Loucy (cell line): ENCODE data around the gene CHST6.
"Not testable (repeated sequence)": the region's sequence is repeated elsewhere in the genome, so short reads cannot be mapped to it uniquely, and the experiment has no call there.

Experiments
- H2AFZ ChIP-seq: fragments of 200-600 bp; sonication (generic); 2 replicates; pipeline ENCODE4 v1.6.0; 2016; ENCODE audit warnings: antibody characterized with exemption, mild to moderate bottlenecking, low read length, moderate library complexity
- H3F3A ChIP-seq: fragments of 200-600 bp; 2 replicates; pipeline ENCODE4 v1.6.0; 2016; ENCODE audit warnings: antibody characterized with exemption, low read depth, mild to moderate bottlenecking
- H3K27me3 ChIP-seq: fragments of 200-600 bp; sonication (generic); 2 replicates; pipeline ENCODE4 v1.6.1; 2014; ENCODE audit warnings: low read length, mild to moderate bottlenecking; ENCODE audit not compliant: insufficient read depth, poor library complexity, severe bottlenecking
- H3K36me3 ChIP-seq: fragments of 200-600 bp; sonication (generic); 2 replicates; pipeline ENCODE4 v1.6.1; 2016; ENCODE audit warnings: low read length; ENCODE audit not compliant: insufficient read depth
- H3K4me1 ChIP-seq: fragments of 200-600 bp; sonication (generic); 2 replicates; pipeline ENCODE4 v1.5.1; 2014; ENCODE audit warnings: low read length, mild to moderate bottlenecking; ENCODE audit not compliant: insufficient read depth, poor library complexity, severe bottlenecking
- H3K4me2 ChIP-seq: fragments of 200-600 bp; sonication (generic); 2 replicates; pipeline ENCODE4 v1.6.0; 2014; ENCODE audit warnings: antibody characterized with exemption, low read length, low read depth, mild to moderate bottlenecking; ENCODE audit not compliant: poor library complexity, severe bottlenecking
- H3K4me3 ChIP-seq: fragments of 200-600 bp; sonication (generic); 2 replicates; pipeline ENCODE4 v1.5.1; 2014; ENCODE audit warnings: low read length, mild to moderate bottlenecking, mixed read lengths; ENCODE audit not compliant: poor library complexity, severe bottlenecking
- H3K79me2 ChIP-seq: fragments of 200-600 bp; sonication (generic); 2 replicates; pipeline ENCODE4 v1.6.1; 2014; ENCODE audit warnings: low read length; ENCODE audit not compliant: insufficient read depth
- H3K9ac ChIP-seq: fragments of 200-600 bp; sonication (generic); 2 replicates; pipeline ENCODE4 v1.6.0; 2014; ENCODE audit warnings: mild to moderate bottlenecking, low read depth, low read length, moderate library complexity; ENCODE audit not compliant: poor library complexity, severe bottlenecking
- H3K9me2 ChIP-seq: fragments of 200-600 bp; sonication (generic); replicated peaks from 2 replicates; pipeline ENCODE4 v1.6.1; 2016; ENCODE audit warnings: low read depth, low read length, mixed read lengths
- H3K9me3 ChIP-seq: fragments of 200-600 bp; sonication (generic); 2 replicates; pipeline ENCODE4 v1.6.1; 2014; ENCODE audit warnings: mild to moderate bottlenecking, antibody characterized with exemption, low read length, low read depth; ENCODE audit not compliant: insufficient read depth
- H4K20me1 ChIP-seq: fragments of 200-600 bp; sonication (generic); 2 replicates; pipeline ENCODE4 v1.6.0; 2014; ENCODE audit warnings: antibody characterized with exemption, low read length, mild to moderate bottlenecking; ENCODE audit not compliant: insufficient read depth, poor library complexity, severe bottlenecking
- EZH2phosphoT487 ChIP-seq: fragments of 200-600 bp; IDR thresholded peaks from 2 replicates; pipeline ENCODE4 v1.6.1; 2018; ENCODE audit warnings: antibody characterized with exemption, mild to moderate bottlenecking, moderate library complexity, borderline replicate concordance
- TF ChIP-seq, protein P1 (sequence below): fragments of 200-600 bp; sonication (generic); conservative IDR thresholded peaks from 2 replicates; pipeline ENCODE4 v1.5.1; 2014; ENCODE audit warnings: mild to moderate bottlenecking, antibody characterized with exemption, low read length

Gene CHST6

GRCh38 chr16:75429621-75430403 lies 65.4 kb downstream of the CHST6 start:
- Histone ChIP-seq H3K79me2 (peaks cover 24% of the 10 kb centered on the region), H3K9ac (no peak overlapping the region), H4K20me1 (peaks cover 6% of the 10 kb centered on the region), H3K9me3 (no peaks in the 10 kb centered on the region), H3K27me3 (no peaks in the 10 kb centered on the region), H2AFZ (no peak overlapping the region), H3K4me2 (peak overlapping the region; percentile 99), H3K9me2 (no peaks in the 10 kb centered on the region), H3K4me3 (no peak overlapping the region), H3F3A (no peaks in the 10 kb centered on the region), H3K4me1 (peaks cover 12% of the 10 kb centered on the region), H3K36me3 (no peaks in the 10 kb centered on the region)
- TF ChIP-seq EZH2phosphoT487 = no peak
- TF ChIP-seq, protein P1, sequence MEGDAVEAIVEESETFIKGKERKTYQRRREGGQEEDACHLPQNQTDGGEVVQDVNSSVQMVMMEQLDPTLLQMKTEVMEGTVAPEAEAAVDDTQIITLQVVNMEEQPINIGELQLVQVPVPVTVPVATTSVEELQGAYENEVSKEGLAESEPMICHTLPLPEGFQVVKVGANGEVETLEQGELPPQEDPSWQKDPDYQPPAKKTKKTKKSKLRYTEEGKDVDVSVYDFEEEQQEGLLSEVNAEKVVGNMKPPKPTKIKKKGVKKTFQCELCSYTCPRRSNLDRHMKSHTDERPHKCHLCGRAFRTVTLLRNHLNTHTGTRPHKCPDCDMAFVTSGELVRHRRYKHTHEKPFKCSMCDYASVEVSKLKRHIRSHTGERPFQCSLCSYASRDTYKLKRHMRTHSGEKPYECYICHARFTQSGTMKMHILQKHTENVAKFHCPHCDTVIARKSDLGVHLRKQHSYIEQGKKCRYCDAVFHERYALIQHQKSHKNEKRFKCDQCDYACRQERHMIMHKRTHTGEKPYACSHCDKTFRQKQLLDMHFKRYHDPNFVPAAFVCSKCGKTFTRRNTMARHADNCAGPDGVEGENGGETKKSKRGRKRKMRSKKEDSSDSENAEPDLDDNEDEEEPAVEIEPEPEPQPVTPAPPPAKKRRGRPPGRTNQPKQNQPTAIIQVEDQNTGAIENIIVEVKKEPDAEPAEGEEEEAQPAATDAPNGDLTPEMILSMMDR = no peak

DNA sequence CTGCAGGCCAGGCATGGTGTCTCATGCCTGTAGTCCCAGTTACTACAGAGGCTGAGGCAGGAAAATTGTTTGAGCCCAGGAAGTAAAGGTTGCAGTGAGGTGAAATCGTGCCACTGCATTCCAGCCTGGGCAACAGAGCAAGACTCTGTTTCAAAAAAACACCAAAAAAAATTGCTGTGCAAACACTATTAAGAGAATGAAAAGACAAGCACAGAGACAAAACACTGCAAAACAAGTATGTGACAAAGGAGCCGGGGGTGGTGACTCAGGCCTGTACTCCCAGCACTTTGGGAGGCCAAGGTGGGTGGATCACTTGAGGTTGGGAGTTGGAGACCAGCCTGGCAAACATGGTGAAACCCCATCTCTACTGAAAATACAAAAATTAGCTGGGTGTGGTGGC lies 68.7 kb downstream of the CHST6 start:
- not testable (repeated sequence) for H3K4me2 ChIP-seq

GRCh38 chr16:75424105-75424762 lies 71.0 kb downstream of the CHST6 start:
- H3F3A ChIP-seq, H3K4me2 ChIP-seq, H2AFZ ChIP-seq, H3K4me3 ChIP-seq, H4K20me1 ChIP-seq, H3K9me2 ChIP-seq, H3K36me3 ChIP-seq, H3K9me3 ChIP-seq, H3K27me3 ChIP-seq, H3K9ac ChIP-seq: not testable (repeated sequence)
- H3K4me1 ChIP-seq = peaks cover 17% of the 10 kb centered on the region
- peaks cover 41% of the 10 kb centered on the region for H3K79me2 ChIP-seq

More for the DNA sequence above, 68.7 kb downstream of the CHST6 start:
- Histone ChIP-seq H3K4me1 (peaks cover 11% of the 10 kb centered on the region), H3K79me2 (peaks cover 29% of the 10 kb centered on the region; the same call in 1 of the 2 replicates)
- H3K4me3 ChIP-seq, H2AFZ ChIP-seq, H4K20me1 ChIP-seq, H3F3A ChIP-seq, H3K9me3 ChIP-seq, H3K36me3 ChIP-seq, H3K9ac ChIP-seq, H3K9me2 ChIP-seq, H3K27me3 ChIP-seq: not testable (repeated sequence)

- peaks cover 7% of the 10 kb centered on the region for H4K20me1 ChIP-seq
- no peaks in the 10 kb centered on the region for H3K9me3 ChIP-seq
- peaks cover 44% of the 10 kb centered on the region for H3K79me2 ChIP-seq
- peaks cover 17% of the 10 kb centered on the region for H3K4me1 ChIP-seq
- no peak overlapping the region for H3K9ac ChIP-seq
- H3K9me2 ChIP-seq = no peaks in the 10 kb centered on the region
- no peaks in the 10 kb centered on the region for H3K27me3 ChIP-seq
- no peak overlapping the region for H2AFZ ChIP-seq
- TF ChIP-seq EZH2phosphoT487 = no peak
- TF ChIP-seq, protein P1 = no peak
- H3K4me3 ChIP-seq = no peak overlapping the region
- no peak overlapping the region for H3K4me2 ChIP-seq
- no peaks in the 10 kb centered on the region for H3F3A ChIP-seq
- no peaks in the 10 kb centered on the region for H3K36me3 ChIP-seq
These were observed 71.5 kb downstream of the CHST6 start for GRCh38 chr16:75423723-75424104.
